GM12878 (cell line): Measurements from ENCODE around the gene SEL1L.

Experiments used
- TF ChIP-seq, protein P1 (sequence below): IDR thresholded peaks from 2 replicates; pipeline ENCODE4 v1.6.1; 2011; ENCODE audit warnings: low read depth, low read length, improper control_type of control experiment, borderline replicate concordance
- TF ChIP-seq, protein P2 (sequence below), 3 experiments: IDR thresholded peaks in 2 of 3; conservative IDR thresholded peaks in 1 of 3; 2 replicates each; pipeline ENCODE4 v1.5.1; 2011; ENCODE audit warnings: low read depth in 3 of 3, low read length in 3 of 3, mild to moderate bottlenecking in 3 of 3, control low read depth in 2 of 3, moderate library complexity in 2 of 3, inconsistent platforms in 1 of 3, mixed read lengths in 1 of 3; ENCODE audit not compliant: control insufficient read depth in 2 of 3, insufficient read depth in 1 of 3; ENCODE audit errors: extremely low read depth in 1 of 3

DNA sequence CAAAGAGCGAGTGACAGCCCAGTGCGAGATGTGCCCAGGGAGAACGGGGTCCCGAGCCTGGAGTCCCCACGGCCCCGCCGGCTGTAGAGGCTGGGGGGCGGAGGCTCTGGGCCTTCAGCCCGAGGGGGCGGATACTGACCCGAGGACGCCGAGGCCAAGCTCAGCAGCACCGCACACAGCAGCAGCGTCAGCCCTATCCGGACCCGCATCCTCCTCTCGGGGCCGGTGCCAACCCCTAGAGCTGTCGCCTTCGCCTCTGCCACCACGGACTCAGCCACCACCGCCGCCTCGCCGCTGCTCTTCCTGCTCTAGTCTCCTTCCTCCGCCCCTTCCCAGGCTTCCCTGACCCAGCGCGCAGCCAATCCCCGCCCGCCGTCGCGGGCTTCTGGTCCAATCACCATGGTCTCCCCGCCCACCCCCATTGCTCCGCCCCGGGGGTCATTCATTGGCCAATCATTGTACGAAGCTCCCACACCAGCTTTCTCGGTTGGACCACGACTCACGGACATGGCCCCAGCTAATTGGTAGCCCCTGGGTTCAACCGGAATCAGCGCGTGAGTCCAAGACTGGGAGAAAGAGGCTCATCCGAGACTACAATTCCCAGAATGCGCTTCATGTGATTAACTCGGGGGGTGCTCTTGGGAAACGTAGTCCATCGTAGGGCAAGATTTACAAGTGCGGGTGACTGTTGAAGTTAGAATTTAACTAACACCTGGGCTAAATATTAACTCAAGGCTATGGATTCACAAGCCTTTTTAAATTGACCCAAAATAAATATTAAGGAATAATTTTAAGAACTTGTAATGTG is at the start of gene SEL1L:
- TF ChIP-seq, protein P1, sequence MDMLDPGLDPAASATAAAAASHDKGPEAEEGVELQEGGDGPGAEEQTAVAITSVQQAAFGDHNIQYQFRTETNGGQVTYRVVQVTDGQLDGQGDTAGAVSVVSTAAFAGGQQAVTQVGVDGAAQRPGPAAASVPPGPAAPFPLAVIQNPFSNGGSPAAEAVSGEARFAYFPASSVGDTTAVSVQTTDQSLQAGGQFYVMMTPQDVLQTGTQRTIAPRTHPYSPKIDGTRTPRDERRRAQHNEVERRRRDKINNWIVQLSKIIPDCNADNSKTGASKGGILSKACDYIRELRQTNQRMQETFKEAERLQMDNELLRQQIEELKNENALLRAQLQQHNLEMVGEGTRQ, result no peak; the same call in 1 of the 2 replicates
- TF ChIP-seq, protein P2, sequence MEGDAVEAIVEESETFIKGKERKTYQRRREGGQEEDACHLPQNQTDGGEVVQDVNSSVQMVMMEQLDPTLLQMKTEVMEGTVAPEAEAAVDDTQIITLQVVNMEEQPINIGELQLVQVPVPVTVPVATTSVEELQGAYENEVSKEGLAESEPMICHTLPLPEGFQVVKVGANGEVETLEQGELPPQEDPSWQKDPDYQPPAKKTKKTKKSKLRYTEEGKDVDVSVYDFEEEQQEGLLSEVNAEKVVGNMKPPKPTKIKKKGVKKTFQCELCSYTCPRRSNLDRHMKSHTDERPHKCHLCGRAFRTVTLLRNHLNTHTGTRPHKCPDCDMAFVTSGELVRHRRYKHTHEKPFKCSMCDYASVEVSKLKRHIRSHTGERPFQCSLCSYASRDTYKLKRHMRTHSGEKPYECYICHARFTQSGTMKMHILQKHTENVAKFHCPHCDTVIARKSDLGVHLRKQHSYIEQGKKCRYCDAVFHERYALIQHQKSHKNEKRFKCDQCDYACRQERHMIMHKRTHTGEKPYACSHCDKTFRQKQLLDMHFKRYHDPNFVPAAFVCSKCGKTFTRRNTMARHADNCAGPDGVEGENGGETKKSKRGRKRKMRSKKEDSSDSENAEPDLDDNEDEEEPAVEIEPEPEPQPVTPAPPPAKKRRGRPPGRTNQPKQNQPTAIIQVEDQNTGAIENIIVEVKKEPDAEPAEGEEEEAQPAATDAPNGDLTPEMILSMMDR (IDR thresholded peaks at IDR 0.05 in 2 of 3, conservative IDR thresholded peaks at IDR 0.05 in 1 of 3; ENCODE audit: control insufficient read depth in 2 of 3, extremely low read depth in 1 of 3, insufficient read depth in 1 of 3, low read depth in 3 of 3, low read length in 3 of 3), result no peak
